ENCODE results near the gene ZBTB40.

Gene ZBTB40

GRCh38 chr1:22518379-22518778 lies 66.7 kb downstream of the ZBTB40 start:
- no peak for TF ChIP-seq CTCF (IDR thresholded peaks at IDR 0.05; ENCODE audit: borderline replicate concordance, extremely low read depth, low read length, poor library complexity, severe bottlenecking)
- TF ChIP-seq EZH2 (IDR thresholded peaks at IDR 0.05; ENCODE audit: borderline replicate concordance, low read depth, low read length, severe bottlenecking): no peak
- H3K4me1 ChIP-seq (ENCODE audit: insufficient read depth, low read length): no peaks in the 10 kb centered on the region
- no peak overlapping the region for H3K27ac ChIP-seq (ENCODE audit: low read length)
- H3K79me2 ChIP-seq (ENCODE audit: insufficient read depth, low read length): no peaks in the 10 kb centered on the region
- no peak overlapping the region for H3K9ac ChIP-seq (ENCODE audit: low read depth, low read length)
- H3K36me3 ChIP-seq (ENCODE audit: insufficient read depth, low read length): peaks cover 89% of the 10 kb centered on the region
- no peak overlapping the region for H3K4me3 ChIP-seq (ENCODE audit: low read depth in 1 of 2, low read length in 2 of 2)
- ATAC-seq (ENCODE audit: insufficient read depth, low read depth) (no peak), DNase-seq (no peak)
- no peaks in the 10 kb centered on the region for H4K20me1 ChIP-seq (ENCODE audit: insufficient read depth, low read length)
- H3K4me2 ChIP-seq (ENCODE audit: insufficient read depth, low read length): no peak overlapping the region
- no peaks in the 10 kb centered on the region for H3K9me3 ChIP-seq (ENCODE audit: insufficient read depth, low read length, severe bottlenecking)
- H2AFZ ChIP-seq (ENCODE audit: low read depth, low read length): no peak overlapping the region
- H3K27me3 ChIP-seq (ENCODE audit: insufficient read depth, low read length, poor library complexity): no peaks in the 10 kb centered on the region

GRCh38 chr1:22520871-22521270 lies 69.2 kb downstream of the ZBTB40 start:
- Histone ChIP-seq H3K27me3 (ENCODE audit: insufficient read depth, low read length, poor library complexity) (no peaks in the 10 kb centered on the region), H2AFZ (ENCODE audit: low read depth, low read length) (no peak overlapping the region), H3K9ac (ENCODE audit: low read depth, low read length) (no peak overlapping the region), H3K36me3 (ENCODE audit: insufficient read depth, low read length) (peaks cover 90% of the 10 kb centered on the region), H3K79me2 (ENCODE audit: insufficient read depth, low read length) (no peaks in the 10 kb centered on the region), H4K20me1 (ENCODE audit: insufficient read depth, low read length) (no peaks in the 10 kb centered on the region), H3K4me1 (ENCODE audit: insufficient read depth, low read length) (no peaks in the 10 kb centered on the region), H3K27ac (ENCODE audit: low read length) (no peak overlapping the region), H3K4me2 (ENCODE audit: insufficient read depth, low read length) (no peak overlapping the region), H3K9me3 (ENCODE audit: insufficient read depth, low read length, severe bottlenecking) (no peaks in the 10 kb centered on the region), H3K4me3 (ENCODE audit: low read depth in 1 of 2, low read length in 2 of 2) (no peak overlapping the region)
- DNase-seq: no peak
- ATAC-seq (ENCODE audit: insufficient read depth, low read depth): no peak
- no peak for TF ChIP-seq CTCF (IDR thresholded peaks at IDR 0.05; ENCODE audit: borderline replicate concordance, extremely low read depth, low read length, poor library complexity, severe bottlenecking)
- TF ChIP-seq EZH2 (IDR thresholded peaks at IDR 0.05; ENCODE audit: borderline replicate concordance, low read depth, low read length, severe bottlenecking): no peak

- no peak for DNase-seq
- H3K4me3 ChIP-seq (ENCODE audit: low read depth in 1 of 2, low read length in 2 of 2): no peak overlapping the region
- no peaks in the 10 kb centered on the region for H3K79me2 ChIP-seq (ENCODE audit: insufficient read depth, low read length)
- no peak overlapping the region for H2AFZ ChIP-seq (ENCODE audit: low read depth, low read length)
- peaks cover 93% of the 10 kb centered on the region for H3K36me3 ChIP-seq (ENCODE audit: insufficient read depth, low read length)
- H4K20me1 ChIP-seq (ENCODE audit: insufficient read depth, low read length): no peaks in the 10 kb centered on the region
- no peaks in the 10 kb centered on the region for H3K27me3 ChIP-seq (ENCODE audit: insufficient read depth, low read length, poor library complexity)
- TF ChIP-seq CTCF (IDR thresholded peaks at IDR 0.05; ENCODE audit: borderline replicate concordance, extremely low read depth, low read length, poor library complexity, severe bottlenecking) (no peak), EZH2 (IDR thresholded peaks at IDR 0.05; ENCODE audit: borderline replicate concordance, low read depth, low read length, severe bottlenecking) (no peak)
- H3K9me3 ChIP-seq (ENCODE audit: insufficient read depth, low read length, severe bottlenecking): no peaks in the 10 kb centered on the region
- H3K27ac ChIP-seq (ENCODE audit: low read length): no peak overlapping the region
- no peak overlapping the region for H3K9ac ChIP-seq (ENCODE audit: low read depth, low read length)
- no peak overlapping the region for H3K4me2 ChIP-seq (ENCODE audit: insufficient read depth, low read length)
- H3K4me1 ChIP-seq (ENCODE audit: insufficient read depth, low read length): no peaks in the 10 kb centered on the region
- ATAC-seq (ENCODE audit: insufficient read depth, low read depth): no peak
Observed at GRCh38 chr1:22521692-22522091, 70.0 kb downstream of the ZBTB40 start.

- Histone ChIP-seq H3K79me2 (ENCODE audit: insufficient read depth, low read length) (no peaks in the 10 kb centered on the region), H2AFZ (ENCODE audit: low read depth, low read length) (no peak overlapping the region), H3K4me1 (ENCODE audit: insufficient read depth, low read length) (no peaks in the 10 kb centered on the region), H3K9ac (ENCODE audit: low read depth, low read length) (no peak overlapping the region), H3K4me2 (ENCODE audit: insufficient read depth, low read length) (no peak overlapping the region), H3K36me3 (ENCODE audit: insufficient read depth, low read length) (peaks cover 93% of the 10 kb centered on the region), H3K9me3 (ENCODE audit: insufficient read depth, low read length, severe bottlenecking) (no peaks in the 10 kb centered on the region), H4K20me1 (ENCODE audit: insufficient read depth, low read length) (no peaks in the 10 kb centered on the region), H3K4me3 (ENCODE audit: low read depth in 1 of 2, low read length in 2 of 2) (no peak overlapping the region), H3K27ac (ENCODE audit: low read length) (no peak overlapping the region), H3K27me3 (ENCODE audit: insufficient read depth, low read length, poor library complexity) (no peaks in the 10 kb centered on the region)
- DNase-seq: no peak
- TF ChIP-seq CTCF (IDR thresholded peaks at IDR 0.05; ENCODE audit: borderline replicate concordance, extremely low read depth, low read length, poor library complexity, severe bottlenecking) (no peak), EZH2 (IDR thresholded peaks at IDR 0.05; ENCODE audit: borderline replicate concordance, low read depth, low read length, severe bottlenecking) (no peak)
- ATAC-seq (ENCODE audit: insufficient read depth, low read depth): no peak
Observed at GRCh38 chr1:22522221-22522743, 70.6 kb downstream of the ZBTB40 start.

All from DND-41 (cell line).